HG03575 (cell line): ENCODE measurements around the gene CLDND2.

Experiments used
- ATAC-seq: cut with Tn5 transposase; IDR thresholded peaks from one replicate; pipeline ENCODE4 v1.9.1; 2021; ENCODE audit not compliant: unreplicated experiment, insufficient number of reproducible peaks, low FRiP score; ENCODE audit errors: extremely low read depth

CLDND2 gene

DNA sequence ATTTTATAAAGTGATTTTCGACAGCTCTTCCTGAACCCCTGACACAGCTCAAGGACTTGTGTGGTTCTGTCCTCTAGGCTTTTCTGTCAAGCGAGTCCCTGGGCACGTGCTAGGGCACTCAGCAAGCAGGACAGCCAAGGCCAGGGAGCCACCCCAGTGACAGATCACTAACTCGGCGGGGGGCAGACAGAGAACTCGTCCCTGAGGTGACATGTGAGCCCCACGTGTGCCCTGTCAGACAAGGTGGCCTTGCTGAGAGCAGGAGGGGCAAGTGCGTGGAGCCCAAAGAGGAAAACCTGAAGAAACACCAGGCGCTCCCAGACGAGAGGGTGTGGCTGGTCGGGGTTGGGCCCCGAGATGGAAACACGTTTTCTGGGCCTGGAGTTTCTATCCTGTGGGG is 7.6 kb downstream of the CLDND2 start:
- no peak for ATAC-seq

DNA sequence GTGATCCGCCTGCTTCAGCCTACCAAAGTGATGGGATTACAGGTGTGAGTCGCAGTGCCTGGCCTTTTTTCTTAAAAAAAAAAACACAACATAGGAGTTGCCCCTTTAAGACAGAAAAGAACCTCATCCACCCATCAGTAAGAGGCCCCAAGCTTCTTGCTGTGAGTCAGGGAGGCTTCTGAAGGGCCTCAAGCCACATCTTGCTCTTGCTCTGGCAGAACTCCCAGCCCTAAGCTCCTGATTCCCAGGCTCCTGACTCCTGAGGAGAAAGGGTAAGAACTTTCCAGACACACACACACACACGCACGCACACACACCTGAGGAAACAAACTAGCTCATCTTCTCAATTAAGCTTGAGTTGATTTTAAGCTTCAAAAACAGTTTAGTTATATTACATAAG is 9.5 kb downstream of the CLDND2 start:
- no peak for ATAC-seq

DNA sequence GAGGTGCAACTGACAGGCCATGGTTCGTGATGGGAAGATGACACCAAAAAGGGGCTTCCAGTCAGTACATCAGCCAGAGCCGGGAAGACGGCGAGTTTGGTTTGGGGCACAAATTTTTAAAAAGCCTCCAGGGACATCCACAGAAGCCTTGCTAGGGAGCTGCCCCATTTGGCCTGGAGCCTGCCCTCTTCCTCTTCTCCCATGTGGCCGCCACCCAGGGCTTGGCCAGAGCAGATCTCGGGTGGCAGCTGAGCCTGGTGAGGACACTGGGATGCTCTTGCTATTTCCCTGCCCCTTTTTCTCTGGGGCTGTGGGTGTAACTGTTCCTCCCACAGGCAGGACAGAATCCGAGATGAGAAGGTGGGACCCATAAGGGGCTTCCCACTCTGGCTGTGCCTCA is 10.9 kb downstream of the CLDND2 start:
- ATAC-seq = no peak

DNA sequence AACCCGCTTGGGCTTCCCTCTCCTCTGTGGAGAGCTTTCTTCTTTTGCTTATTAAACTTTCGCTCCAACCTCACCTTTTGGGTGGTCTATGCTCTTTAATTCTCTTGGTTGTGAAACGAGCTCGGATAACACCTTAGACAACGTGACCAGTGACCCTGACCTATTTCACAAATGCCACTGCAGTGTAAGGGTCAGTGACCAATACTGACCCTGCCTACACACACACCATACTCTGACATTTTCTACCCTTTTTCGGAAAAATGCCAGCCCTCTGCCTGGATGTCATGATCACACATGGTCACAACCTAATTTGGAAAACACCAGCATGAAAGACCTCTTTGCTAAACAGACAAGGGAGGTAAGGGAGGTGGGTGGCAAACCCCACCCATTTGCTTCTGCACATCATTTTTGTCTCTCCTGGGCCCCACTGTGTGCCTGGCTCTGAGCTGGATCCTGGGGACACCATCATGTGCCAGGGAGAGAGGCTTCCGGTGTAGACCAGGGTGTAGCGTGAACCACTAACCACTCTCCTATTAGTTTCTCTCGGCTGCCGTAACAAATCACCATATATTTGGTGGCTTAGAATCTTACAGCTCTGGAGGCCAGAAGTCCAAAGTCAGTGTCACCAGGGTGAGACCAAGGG is 12.5 kb downstream of the CLDND2 start:
- no peak for ATAC-seq

DNA sequence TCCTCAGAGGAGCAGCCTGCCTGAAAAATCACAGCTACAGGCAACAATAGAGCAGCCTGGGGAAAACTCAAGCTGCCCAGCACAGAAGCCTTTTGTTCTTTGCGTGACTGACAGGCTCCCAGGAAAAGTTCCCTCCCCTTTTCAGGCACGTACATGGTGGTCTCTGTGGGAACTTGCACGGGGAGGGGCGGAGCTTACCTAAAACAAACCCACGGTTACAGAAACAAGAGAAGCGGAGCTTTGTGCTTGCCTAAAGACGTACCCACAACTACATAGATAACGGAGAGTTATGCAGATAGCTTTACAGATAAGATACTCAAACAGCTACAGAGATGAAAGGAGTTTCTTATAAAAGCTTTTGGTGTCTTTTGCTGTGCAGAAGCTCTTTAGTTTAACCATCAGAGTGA is 14.1 kb downstream of the CLDND2 start:
- ATAC-seq = no peak

DNA sequence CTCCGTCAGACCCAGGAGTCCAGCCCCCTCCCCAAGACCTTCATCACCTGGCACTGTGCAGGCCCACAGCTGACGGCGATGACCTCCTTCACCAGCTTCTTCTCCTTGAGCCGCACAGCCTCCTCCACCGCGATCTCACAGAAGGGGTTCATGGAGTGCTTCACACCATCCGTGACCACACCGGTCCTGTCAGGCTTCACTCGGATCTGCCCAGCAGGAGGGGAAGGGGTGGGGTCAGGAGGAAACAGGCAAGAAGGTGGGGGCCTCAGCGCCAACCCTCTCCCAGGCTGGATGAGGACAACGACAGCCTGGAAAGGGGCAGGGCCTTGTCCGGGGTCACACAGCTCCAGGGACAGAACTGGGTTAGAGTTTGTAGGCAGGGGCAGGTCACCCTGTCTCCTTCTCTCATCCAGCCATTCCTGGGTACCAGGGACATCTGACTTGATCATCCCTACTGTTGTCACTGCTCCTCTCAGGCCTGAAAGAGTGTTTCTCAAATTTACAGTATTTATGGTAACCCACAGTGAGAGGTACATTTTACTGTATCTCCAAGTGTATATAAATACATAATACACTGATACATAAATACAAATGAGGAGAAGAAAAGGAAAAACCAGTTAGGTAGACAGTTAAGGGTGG is 14.6 kb downstream of the CLDND2 start:
- ATAC-seq = no peak

DNA sequence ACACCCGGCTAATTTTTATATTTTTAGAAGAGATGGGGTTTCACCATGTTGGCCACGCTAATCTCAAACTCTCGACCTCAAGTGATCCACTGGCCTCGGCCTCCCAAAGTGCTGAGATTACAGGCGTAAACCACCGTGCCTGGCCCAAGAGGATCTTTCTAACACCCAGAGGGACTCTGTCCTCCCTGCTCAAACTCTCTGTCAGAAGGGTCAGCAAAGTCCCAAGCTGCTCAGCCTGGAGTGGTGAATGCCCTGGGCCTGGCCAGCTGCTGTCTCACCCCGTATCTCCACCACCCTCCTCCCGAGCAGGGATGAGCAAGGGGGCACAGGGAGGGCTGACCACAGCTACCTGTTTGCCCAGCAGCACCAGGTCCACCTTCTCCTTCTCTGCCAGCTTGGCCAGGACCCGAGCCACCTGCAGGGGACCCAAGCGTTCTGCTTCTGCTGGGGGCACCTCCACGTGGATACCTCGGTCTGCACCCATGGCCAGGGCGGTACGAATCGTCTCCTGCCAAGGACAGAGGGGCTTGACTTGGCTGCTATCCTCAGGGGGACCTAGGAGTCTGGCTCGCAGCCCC is 15.9 kb downstream of the CLDND2 start:
- no peak for ATAC-seq

DNA sequence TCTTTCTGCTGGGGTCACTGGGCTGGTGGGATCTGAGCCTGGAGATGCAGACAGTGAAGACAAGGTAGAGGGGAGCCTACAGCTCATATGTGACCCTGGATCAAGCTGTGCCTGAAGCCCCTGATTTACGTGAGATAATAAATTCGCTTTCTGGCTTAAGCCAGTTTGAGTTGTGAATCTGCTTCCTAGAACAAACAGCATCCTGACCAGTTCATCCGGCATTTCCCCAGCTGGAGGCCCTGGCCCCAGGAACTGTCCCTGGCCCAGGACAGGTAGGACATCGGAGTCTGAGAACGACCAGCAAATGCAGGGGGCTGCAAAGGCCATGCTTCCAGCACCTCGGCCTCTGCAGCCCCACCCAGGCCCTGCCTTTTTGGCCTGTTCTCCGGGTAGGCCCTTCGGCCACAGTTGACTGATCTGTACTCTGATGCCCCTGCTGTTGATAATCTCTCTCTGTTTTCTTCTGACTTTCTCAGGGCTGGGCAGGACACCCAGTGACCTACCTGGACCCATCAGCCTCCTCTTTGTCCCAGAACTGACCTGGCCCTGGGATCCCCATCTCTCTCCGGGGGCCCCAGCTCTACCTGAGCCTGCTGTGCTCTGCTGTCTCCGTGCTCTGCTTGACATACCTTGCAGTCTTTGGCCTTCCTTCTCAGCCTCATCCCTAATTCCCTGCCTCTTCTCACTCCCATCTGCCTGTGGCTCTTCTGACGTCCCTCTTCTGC is 17.4 kb downstream of the CLDND2 start:
- no peak for ATAC-seq

DNA sequence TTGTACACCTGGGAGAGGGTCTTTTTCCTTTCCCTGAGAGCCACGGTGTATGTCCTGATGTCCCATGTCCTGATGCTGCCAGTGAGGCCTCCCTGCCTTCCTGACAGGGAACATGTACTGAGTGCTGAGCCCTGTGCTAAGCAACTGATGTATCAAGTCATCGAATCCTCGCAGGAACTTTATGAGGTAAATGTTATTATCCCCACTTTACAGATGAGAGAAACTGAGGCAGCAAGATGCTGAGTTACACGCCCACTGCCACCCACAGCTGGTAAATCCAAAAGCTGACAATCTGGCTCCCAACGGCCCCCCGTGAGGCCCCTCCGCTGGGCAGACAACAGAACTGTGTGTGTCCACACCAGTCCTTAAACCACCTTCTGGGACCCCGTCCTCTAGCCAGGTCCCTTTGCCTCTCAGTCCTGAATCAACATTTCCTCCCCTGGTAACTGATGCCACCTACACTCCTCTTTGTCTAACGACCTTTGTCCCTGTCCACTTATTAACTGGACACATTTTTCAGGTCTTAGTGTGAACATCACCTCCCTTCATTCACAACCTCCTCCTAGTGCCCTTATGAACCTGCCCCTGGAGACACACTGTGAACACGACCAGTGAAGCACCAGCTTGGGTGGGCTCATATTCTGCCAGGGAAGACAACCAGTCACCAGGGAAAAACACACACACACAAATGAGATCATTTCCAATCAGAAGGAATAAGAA is 21.4 kb downstream of the CLDND2 start:
- ATAC-seq = no peak

DNA sequence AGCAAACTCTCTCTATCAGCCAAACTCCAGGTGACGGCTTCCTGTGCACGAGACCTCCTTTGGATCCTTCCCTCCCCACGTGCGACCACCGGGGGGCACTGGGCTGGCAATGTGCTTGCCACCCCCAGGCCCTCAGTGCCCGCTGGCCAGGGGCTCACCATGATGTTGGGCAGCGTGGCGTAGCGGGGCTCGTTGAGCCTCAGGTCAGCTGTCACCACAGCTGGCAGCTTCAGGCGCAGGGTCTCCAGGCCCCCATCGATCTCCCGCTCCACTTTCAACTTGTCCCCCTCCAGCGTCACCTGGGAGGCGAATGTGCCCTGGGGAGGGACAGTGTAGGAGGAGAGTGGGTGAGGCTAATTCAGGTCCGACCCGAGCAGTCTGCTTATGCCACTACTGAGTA is 22.1 kb downstream of the CLDND2 start:
- no peak for ATAC-seq

DNA sequence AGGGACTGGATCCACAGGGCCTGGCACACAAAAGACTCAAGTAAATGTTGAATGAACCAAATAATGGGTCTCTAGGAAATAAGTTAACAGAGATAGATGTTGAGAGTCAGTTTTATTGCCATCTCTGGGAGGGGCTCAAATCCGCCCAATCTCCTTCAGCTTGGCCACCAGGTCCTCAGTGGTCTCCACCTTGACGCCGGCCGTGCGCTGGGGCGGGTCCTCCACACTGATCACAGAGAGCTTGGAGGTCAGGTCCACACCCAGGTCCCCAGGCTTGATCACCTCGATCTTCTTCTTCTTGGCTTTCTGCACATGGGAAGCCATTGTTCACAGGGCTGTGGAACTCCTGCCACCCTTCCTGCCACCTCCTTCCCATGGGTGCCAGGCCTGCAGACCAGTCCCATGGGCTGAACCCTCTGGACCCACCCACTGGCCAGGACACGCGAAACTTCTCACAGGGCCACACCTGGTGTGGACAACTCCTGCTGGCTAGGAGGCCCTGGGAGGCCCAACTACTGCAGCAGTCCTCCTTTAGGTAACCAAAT is 23.7 kb downstream of the CLDND2 start:
- ATAC-seq = no peak

DNA sequence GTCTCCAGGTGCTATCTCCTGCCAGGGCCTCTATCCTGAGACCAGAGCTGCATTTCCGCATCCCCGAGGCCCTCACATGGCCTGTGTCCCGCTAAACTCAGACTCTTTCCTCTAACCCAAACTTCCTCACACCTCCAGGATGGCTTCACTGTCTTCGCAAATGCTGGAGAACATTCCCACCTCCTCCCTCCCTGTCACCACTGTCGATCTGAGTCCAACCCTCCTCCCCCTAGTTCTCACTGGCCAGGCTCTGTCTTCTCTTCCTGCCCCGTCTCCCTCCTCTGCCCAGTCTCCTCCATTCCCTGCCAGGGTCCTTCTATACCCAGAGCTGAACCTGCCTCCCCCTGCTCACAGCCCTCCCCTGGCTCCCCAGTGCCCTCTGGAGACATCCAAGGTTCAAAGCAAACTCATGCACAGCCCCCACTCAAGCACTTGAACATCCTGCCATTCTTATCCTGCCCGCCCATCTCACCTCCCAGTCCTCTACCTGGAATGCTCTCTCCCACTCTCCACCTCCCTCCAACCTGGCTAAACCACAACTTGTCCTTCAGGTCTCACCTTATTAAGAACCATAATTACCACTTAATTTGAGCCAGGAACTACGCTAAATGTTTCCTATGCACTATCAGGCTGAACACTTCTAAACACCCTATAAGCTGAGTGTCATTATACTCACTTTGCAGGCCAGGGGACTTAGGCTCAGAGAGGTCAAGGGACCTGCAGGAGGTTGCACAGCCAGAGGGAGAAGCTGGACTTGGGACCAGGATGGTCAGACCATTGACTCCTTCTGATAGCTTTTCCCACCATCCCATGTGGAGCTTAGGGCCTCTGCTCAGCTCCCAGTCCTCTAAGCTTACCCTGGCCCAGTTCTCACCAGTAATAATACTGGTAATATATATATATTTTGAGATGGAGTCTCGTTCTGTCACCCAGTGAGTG is 25.9 kb downstream of the CLDND2 start:
- no peak for ATAC-seq

DNA sequence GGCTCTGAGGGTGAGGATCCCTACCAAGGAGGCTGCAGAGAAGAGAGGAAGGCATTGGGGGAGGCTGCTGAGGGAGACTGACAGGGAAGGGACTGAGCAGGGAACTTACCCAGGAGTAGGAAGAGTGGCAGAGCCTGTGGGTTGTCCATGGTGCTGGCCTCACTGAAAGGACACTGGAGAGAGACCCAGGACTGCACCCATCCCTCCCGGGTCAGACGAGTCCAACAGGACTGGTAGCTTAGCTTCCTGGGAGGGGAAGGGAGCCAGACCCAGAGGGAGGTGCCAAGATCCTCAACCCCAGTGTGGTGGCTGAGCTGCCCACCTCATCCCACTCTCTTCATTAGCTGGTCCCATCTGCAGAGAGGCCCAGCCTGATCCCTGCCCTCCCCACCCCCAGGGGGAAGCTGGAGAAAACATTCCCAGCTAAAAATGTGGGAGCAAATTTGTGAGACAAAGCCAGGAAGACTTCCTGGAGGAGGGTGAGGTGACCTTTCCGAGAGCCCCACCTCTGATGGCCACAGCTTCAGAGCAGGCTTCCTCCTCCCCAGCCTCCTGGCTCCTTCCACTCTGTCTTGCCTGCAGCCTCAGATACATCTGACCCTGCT is 26.7 kb downstream of the CLDND2 start, which contains the start of gene VSIG10L:
TSS of gene VSIG10L (minus strand) at position 164 of the 605 bp plus-strand sequence. CDS start at position 149, 15 bp downstream.
- ATAC-seq = no peak

DNA sequence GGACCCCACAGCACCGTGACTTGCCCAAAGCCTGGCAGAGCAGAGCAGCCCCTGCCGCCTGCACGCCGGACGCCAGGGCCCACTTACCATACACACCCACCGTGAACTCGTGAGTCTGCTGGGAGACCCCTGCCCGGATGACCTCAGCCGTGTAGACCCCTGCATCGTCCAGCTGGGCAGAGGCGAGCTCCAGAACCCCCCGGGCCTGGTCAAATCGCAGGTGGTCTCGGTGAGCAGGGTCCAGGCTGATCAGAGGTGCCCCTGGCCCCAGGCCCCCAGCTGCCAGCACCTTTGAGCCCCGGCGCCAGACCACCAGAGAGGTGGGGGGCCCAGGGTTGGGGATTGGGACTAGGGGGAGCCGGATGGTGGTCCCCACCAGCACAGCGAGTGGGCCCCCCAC is 27.7 kb downstream of the CLDND2 start:
- ATAC-seq = no peak

DNA sequence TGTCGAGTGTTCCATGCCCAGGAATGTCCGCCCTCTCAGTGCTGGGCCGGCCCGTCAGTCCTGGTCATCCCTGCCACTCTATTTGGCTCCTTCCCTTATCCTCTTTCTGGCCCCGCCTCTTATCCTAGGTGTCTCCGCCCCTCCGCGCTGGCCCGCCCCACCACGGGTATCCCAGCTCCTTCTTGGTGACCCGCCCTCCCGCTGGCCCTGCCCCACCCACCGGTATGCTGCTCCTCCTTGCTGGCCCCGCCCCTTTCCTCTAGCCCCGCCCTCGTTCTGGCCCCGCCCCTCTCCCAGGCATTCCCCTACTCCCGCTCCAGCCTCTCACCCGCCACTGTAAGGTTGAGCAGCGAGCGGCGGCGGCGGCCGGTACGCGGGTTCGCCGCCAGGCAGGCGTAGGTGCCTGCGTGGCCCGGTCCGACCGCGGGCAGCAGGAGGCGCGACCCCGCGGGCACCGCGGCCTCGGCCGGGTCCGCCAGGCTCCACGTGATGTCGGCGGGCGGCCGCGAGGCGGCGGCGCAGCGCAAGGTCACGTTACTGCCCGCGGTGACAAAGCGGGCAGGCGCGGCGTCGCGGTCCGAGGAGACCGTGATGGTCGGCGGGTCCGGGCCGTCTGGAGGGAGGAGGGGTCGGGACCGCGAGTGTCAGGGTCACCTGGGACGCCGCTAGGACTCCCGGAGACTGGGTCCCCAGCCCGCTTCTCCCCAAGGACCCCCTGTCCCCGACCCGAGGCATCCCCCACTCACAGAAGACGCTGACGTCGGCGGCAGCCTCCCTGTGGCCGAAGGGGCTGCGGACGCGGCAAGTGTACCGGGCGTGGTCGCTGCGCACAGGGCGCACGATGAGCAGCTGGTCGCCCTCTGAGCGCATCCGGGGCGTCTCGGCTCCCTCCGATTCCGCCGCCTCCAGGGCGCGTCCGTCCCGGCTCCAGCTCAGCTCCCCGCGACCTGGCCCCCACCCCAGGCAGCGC is 28.8 kb downstream of the CLDND2 start:
- no peak for ATAC-seq

DNA sequence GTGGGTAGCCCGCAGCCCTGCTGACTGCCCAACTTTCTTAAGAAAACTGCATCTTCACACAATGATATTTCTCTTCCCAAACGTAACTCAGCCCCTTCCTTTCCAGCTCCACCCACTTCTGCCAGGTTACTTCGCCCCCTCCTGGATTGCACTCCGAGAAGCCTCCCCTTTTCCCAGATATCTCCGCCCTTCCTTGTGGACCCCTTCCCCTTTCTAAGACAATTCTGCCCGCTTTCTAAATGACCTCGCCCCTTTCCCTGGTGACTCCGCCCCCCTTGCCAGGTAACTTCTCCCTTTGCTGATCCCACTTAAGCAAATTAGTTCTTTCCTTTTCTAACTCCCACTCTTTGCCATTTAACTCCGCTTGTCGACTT is 29.5 kb downstream of the CLDND2 start:
- ATAC-seq = no peak
